IMR-90 (cell line): ENCODE measurements around the gene MACROD1. TPM values are rescaled to one million over a fixed set of nuclear protein-coding genes. Genes with fewer than 3 reads are reported as not detected.

ENCODE experiments used
- ATAC-seq: fragments of 200-7000 bp; cut with Tn5 transposase; 2 replicates; pipeline ENCODE4 v1.9.1; 2020; ENCODE audit warnings: low read depth, mild to moderate bottlenecking, moderate library complexity
- BruUV-seq: library from RNA; stranded (reverse); fragments of 400-500 nt; replicated peaks from 2 replicates; lab custom pipeline; 2021; lab: Mats Ljungman, UMichigan
- CTCF ChIA-PET: fragments of 300-600 bp; formaldehyde crosslinking; extraction: SDS; loops from one replicate; lab custom pipeline; 2021; ENCODE audit warnings: antibody characterized with exemption; lab: Yijun Ruan, JAX
- POLR2A ChIA-PET: fragments of 300-600 bp; sonication (Branson Sonifier 250); formaldehyde crosslinking; loops from one replicate; lab custom pipeline; 2022; ENCODE audit warnings: antibody characterized with exemption; ENCODE audit not compliant: unreplicated experiment; lab: Charles Lee
- DNase-seq: peaks from one replicate; pipeline ENCODE4 v3.0.0; 2013
- H2AFZ ChIP-seq: replicated peaks from 2 replicates; pipeline ENCODE3; 2013; ENCODE audit warnings: low read length, mild to moderate bottlenecking; ENCODE audit not compliant: poor library complexity
- H2AK5ac ChIP-seq: 2 replicates; pipeline ENCODE4 v1.6.1; 2013; ENCODE audit warnings: low read depth, low read length, inconsistent platforms
- H2AK9ac ChIP-seq: replicated peaks from 2 replicates; pipeline ENCODE3; 2013; ENCODE audit warnings: mild to moderate bottlenecking, low read depth, low read length, moderate library complexity; ENCODE audit not compliant: poor library complexity
- H2BK120ac ChIP-seq: 2 replicates; pipeline ENCODE4 v1.6.1; 2013; ENCODE audit warnings: low read depth, low read length, inconsistent platforms
- H2BK15ac ChIP-seq: 3 replicates; pipeline ENCODE4 v1.6.1; 2013; ENCODE audit warnings: low read depth, low read length, inconsistent platforms
- H2BK20ac ChIP-seq: 2 replicates; pipeline ENCODE4 v1.6.1; 2013; ENCODE audit warnings: low read depth, mild to moderate bottlenecking, inconsistent platforms, low read length, moderate library complexity
- H2BK5ac ChIP-seq: 2 replicates; pipeline ENCODE4 v1.6.1; 2013; ENCODE audit warnings: mild to moderate bottlenecking, low read depth, low read length, inconsistent platforms; ENCODE audit not compliant: poor library complexity, severe bottlenecking
- H3K14ac ChIP-seq: replicated peaks from 2 replicates; pipeline ENCODE4 v1.6.1; 2013; ENCODE audit warnings: low read depth, low read length, inconsistent platforms
- H3K18ac ChIP-seq: 2 replicates; pipeline ENCODE4 v1.6.1; 2013; ENCODE audit warnings: low read depth, low read length, control low read depth
- H3K23ac ChIP-seq: 2 replicates; pipeline ENCODE4 v1.6.1; 2013; ENCODE audit warnings: low read depth, low read length, inconsistent platforms
- H3K27ac ChIP-seq: 2 replicates; pipeline ENCODE4 v1.5.1; 2013; ENCODE audit warnings: mild to moderate bottlenecking, control low read depth, low read length; ENCODE audit not compliant: insufficient read depth
- H3K27me3 ChIP-seq: 2 replicates; pipeline ENCODE4 v1.6.1; 2013; ENCODE audit warnings: low read length; ENCODE audit not compliant: control insufficient read depth, insufficient read depth
- H3K36me3 ChIP-seq: 2 replicates; pipeline ENCODE4 v1.6.1; 2013; ENCODE audit warnings: low read length, mixed read lengths; ENCODE audit not compliant: control insufficient read depth, insufficient read depth
- H3K4ac ChIP-seq: 2 replicates; pipeline ENCODE4 v1.6.1; 2013; ENCODE audit warnings: low read depth, low read length, inconsistent platforms
- H3K4me1 ChIP-seq: 2 replicates; pipeline ENCODE4 v1.6.1; 2013; ENCODE audit warnings: low read length, mixed read lengths; ENCODE audit not compliant: control insufficient read depth, insufficient read depth
- H3K4me2 ChIP-seq: 2 replicates; pipeline ENCODE4 v1.6.1; 2013; ENCODE audit warnings: low read depth, mild to moderate bottlenecking, control low read depth, low read length, moderate library complexity
- H3K4me3 ChIP-seq: 2 replicates; pipeline ENCODE4 v1.5.1; 2013; ENCODE audit warnings: low read depth, mild to moderate bottlenecking, control low read depth, low read length, moderate library complexity; ENCODE audit not compliant: insufficient read depth
- H3K56ac ChIP-seq: 2 replicates; pipeline ENCODE4 v1.6.1; 2013; ENCODE audit warnings: low read length, inconsistent platforms; ENCODE audit not compliant: insufficient read depth; ENCODE audit errors: extremely low read depth
- H3K79me1 ChIP-seq, 2 experiments: 2 replicates each; pipeline ENCODE4 v1.6.1; 2013; ENCODE audit warnings: low read length in 2 of 2, inconsistent platforms in 1 of 2, low read depth in 1 of 2
- H3K9ac ChIP-seq: 2 replicates; pipeline ENCODE4 v1.6.1; 2013; ENCODE audit warnings: low read depth, low read length, control low read depth
- H3K9me1 ChIP-seq: 2 replicates; pipeline ENCODE4 v1.6.1; 2013; ENCODE audit warnings: low read length, inconsistent platforms; ENCODE audit not compliant: insufficient read depth
- H3K9me3 ChIP-seq: 2 replicates; pipeline ENCODE4 v1.6.1; 2013; ENCODE audit warnings: low read length; ENCODE audit not compliant: control insufficient read depth, insufficient read depth
- H4K20me1 ChIP-seq: 2 replicates; pipeline ENCODE4 v1.6.1; 2013; ENCODE audit warnings: low read length, inconsistent platforms; ENCODE audit not compliant: insufficient read depth
- H4K5ac ChIP-seq: 2 replicates; pipeline ENCODE4 v1.6.1; 2013; ENCODE audit warnings: mild to moderate bottlenecking, low read depth, low read length, control low read depth
- H4K8ac ChIP-seq, 2 experiments: 2 replicates each; pipeline ENCODE4 v1.6.1; 2013; ENCODE audit warnings: low read depth in 2 of 2, low read length in 2 of 2, control low read depth in 1 of 2, inconsistent platforms in 1 of 2
- H4K91ac ChIP-seq: 2 replicates; pipeline ENCODE4 v1.6.1; 2013; ENCODE audit warnings: low read depth, low read length, inconsistent platforms; ENCODE audit not compliant: insufficient read depth
- BHLHE40 ChIP-seq: fragments of 150-350 bp; IDR thresholded peaks from 2 replicates; pipeline ENCODE4 v1.6.1; 2016; ENCODE audit warnings: mild to moderate bottlenecking, low read depth, low read length
- FOS ChIP-seq: fragments of 150-350 bp; IDR thresholded peaks from 2 replicates; pipeline ENCODE4 v1.6.1; 2016; ENCODE audit warnings: low read depth, low read length
- MXI1 ChIP-seq: IDR thresholded peaks from 2 replicates; pipeline ENCODE4 v1.6.1; 2012; ENCODE audit warnings: low read depth, mild to moderate bottlenecking, low read length, moderate library complexity, borderline replicate concordance
- NFE2L2 ChIP-seq: fragments of 150-350 bp; IDR thresholded peaks from 2 replicates; pipeline ENCODE4 v1.6.1; 2016; ENCODE audit warnings: low read depth, mild to moderate bottlenecking, low read length
- POLR2A ChIP-seq: IDR thresholded peaks from 2 replicates; pipeline ENCODE4 v1.6.1; 2012; ENCODE audit warnings: mild to moderate bottlenecking, low read depth, low read length
- RFX5 ChIP-seq: IDR thresholded peaks from 2 replicates; pipeline ENCODE4 v1.8.0; 2012; ENCODE audit warnings: low read depth, mild to moderate bottlenecking, low read length, moderate library complexity
- SMC3 ChIP-seq: fragments of 150-350 bp; IDR thresholded peaks from 2 replicates; pipeline ENCODE4 v1.6.1; 2016; ENCODE audit warnings: low read depth, mild to moderate bottlenecking, antibody characterized with exemption, low read length, moderate library complexity
- WGBS, 2 experiments: methylation state at CpG; one replicate each; pipeline versions ENCODE4 v1.1.5 to v1.1.7; 2013; ENCODE audit warnings: missing lambda C conversion rate in 2 of 2; ENCODE audit not compliant: insufficient read length in 1 of 2; ENCODE audit errors: extremely low coverage in 2 of 2; 5-methylcytosine and 5-hydroxymethylcytosine counted together
- dilution Hi-C: fragments of 300-500 bp; cut with HindIII; formaldehyde crosslinking; loops from one replicate; pipeline ENCODE4 v1.14.3; 2018; ENCODE audit warnings: low sequenced_read_pairs; ENCODE audit not compliant: unreplicated experiment
- in situ Hi-C: fragments of 300-500 bp; cut with MboI; formaldehyde crosslinking; loops from 3 replicates; pipeline ENCODE4 v1.14.3; 2019; ENCODE audit warnings: low sequenced_read_pairs, inconsistent platforms, mixed read lengths
- intact Hi-C: fragments of 100-400 bp; cut with micrococcal nuclease; formaldehyde crosslinking; loops from 2 replicates; pipeline ENCODE4 v1.10.0; 2022
- polyA plus RNA-seq, 3 experiments: library from polyadenylated mRNA; depleted of rRNA; stranded (reverse); fragments of >200 nt; gene quantifications; 2 replicates each; pipeline ENCODE4 v1.2.3, GENCODE V29; 2012; ENCODE audit warnings: low replicate concordance in 1 of 3
- total RNA-seq: library from RNA; depleted of rRNA; stranded (reverse); fragments of >200 nt; gene quantifications from 2 replicates; pipeline ENCODE4 v1.2.3, GENCODE V29; 2012

MACROD1 gene
- total and polyA plus RNA-seq, 2 of the 4 experiments (the other 2 are of a cell fraction) = 2.5 to 9.3 TPM

GRCh38 chr11:64056861-64057260, 109.1 kb downstream of the MACROD1 start:
- H3K79me1 ChIP-seq = no peaks in the 10 kb centered on the region
- no peak overlapping the region for H3K27ac ChIP-seq
- H3K9me3 ChIP-seq = no peaks in the 10 kb centered on the region
- dilution Hi-C loops = no loop called here
- WGBS, 2 experiments = 94% methylated on average over 9 of the region's 13 CpGs; no CpG with 5 or more reads in 1 of the 2 experiments
- no TSS peak for BruUV-seq
- no peak overlapping the region for H2BK20ac ChIP-seq
- no peak overlapping the region for H3K4ac ChIP-seq
- peaks cover 3% of the 10 kb centered on the region; the same call in 1 of the 2 replicates for H4K20me1 ChIP-seq
- H4K5ac ChIP-seq = no peak overlapping the region
- DNase-seq (no peak), ATAC-seq (no peak)
- no peak overlapping the region for H3K9ac ChIP-seq
- intact Hi-C loops = no loop called here
- no peak overlapping the region for H2BK15ac ChIP-seq
- no peaks in the 10 kb centered on the region; the same call in 1 of the 2 replicates for H3K27me3 ChIP-seq
- ChIA-PET POLR2A (no interaction called here), CTCF (interaction anchor here (0.5 kb wide), 1 partner anchor 13 kb away, joined by 3 read pairs; no protein-coding TSS in a partner anchor)
- H3K36me3 ChIP-seq = no peaks in the 10 kb centered on the region
- in situ Hi-C loops = no loop called here
- no peak overlapping the region for H2BK120ac ChIP-seq
- no peak overlapping the region for H2AFZ ChIP-seq
- TF ChIP-seq SMC3 (no peak), MXI1 (no peak), RFX5 (no peak), POLR2A (no peak), FOS (no peak), NFE2L2 (no peak), BHLHE40 (no peak)
- H2AK5ac ChIP-seq = no peak overlapping the region
- H3K4me1 ChIP-seq = peaks cover 5% of the 10 kb centered on the region; the same call in 1 of the 2 replicates
- no peak overlapping the region for H3K56ac ChIP-seq
- no peak overlapping the region for H3K18ac ChIP-seq
- H3K23ac ChIP-seq = no peak overlapping the region
- H3K4me3 ChIP-seq = no peak overlapping the region
- no peak overlapping the region for H3K14ac ChIP-seq
- H4K91ac ChIP-seq = no peak overlapping the region
- peaks cover 3% of the 10 kb centered on the region; the same call in 1 of the 2 replicates for H3K9me1 ChIP-seq
- no peak overlapping the region for H4K8ac ChIP-seq
- H3K4me2 ChIP-seq = no peak overlapping the region
- no peak overlapping the region for H2BK5ac ChIP-seq
- no peak overlapping the region for H2AK9ac ChIP-seq
